Fibroblast of gingiva (primary cell): ENCODE measurements around the gene ONECUT3.
"Not testable (repeated sequence)": the region's sequence is repeated elsewhere in the genome, so short reads cannot be mapped to it uniquely, and the experiment has no call there.

Source experiments
- DNase-seq: peaks from one replicate; pipeline ENCODE4 v3.0.0-alpha.2; 2011; ENCODE audit warnings: low read depth

The ONECUT3 gene

DNA sequence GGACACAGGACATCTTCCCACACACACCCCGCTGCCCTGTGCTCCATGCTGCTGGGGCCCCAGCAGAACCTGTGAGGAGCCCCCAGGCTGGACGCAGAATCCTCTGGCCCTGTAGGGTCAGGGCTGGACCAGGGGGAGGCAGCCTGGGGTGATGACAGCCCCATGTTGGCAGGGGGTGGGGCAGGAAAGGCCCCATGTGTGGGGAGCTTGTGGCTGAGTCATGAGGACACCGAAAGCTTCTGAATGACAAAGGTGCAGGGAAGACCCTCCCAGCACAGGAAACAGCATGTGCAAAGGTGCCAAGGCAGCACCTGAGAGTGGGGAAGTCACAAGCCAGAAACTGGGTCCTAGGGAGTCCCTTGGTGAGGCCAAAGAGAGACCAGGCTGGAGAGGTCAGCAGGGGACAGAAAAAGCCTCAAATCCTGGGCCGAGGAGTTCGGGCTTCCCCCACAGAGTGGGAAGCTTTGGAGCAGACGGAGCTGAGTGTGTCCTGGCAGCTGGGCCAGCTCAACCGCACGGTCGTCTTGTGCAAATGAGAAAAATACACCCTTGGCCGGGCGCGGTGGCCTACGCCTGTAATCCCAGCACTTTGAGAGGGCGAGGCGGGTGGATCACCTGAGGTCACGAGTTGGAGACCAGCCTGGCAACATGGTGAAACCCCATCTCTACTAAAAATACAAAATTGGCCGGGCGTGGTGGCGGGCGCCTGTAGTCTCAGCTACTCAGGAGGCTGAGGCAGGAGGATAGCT, 41.3 kb downstream of the ONECUT3 start:
- no peak for DNase-seq

DNA sequence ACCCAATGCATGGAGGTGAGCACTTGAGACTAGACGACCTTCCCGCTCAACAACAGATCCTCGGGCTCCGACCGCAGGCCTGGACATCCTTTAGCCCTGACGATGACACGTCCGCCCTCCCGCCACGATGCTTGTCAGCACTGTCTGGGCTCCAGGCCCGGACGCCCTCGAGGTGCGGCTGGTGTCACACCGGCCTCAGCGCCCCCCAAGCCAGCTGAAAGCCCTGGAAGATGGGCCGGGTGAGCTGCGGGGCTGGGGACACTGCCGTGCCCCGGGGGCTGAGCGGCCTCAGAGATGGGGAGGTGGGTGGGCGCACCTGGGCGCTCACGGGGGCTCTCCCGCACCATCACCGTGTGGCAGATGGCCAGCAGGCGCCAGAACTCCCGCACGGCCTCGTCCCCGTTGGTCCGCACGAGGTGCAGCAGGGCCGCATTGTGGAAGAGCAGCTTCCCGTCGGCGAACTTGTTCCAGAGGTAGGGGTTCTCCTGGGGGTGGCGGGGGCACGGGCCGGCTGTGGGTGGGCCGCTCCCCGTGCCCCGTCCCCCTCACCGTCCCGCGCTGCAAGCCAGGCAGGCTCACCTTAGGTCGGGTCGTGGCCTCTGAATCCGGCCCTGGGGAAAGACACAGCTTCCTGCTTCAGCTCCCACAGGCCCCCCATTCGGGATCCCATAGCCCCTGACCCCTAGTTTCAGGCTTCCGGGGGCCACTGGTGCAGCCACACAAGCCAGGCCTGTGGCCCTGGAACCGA, 43.3 kb downstream of the ONECUT3 start:
- DNase-seq = no peak

DNA sequence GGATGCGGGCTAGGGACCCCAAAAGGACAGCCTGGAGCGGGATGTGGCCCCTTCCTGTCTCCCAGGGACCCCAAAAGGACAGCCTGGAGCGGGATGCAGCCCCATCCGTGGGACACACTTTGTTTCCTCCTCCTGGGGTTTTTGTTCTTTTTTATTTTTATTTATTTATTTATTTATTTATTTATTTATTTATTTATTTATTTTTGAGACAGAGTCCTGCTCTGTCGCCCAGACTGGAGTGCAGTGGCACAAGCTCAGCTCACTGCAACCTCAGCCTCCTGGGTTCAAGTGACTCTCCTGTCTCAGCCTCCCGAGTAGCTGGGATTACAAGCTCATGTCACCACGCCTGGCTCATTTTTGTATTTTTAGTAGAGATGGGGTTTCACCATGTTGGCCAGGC, 44.0 kb downstream of the ONECUT3 start:
- not testable (repeated sequence) for DNase-seq

DNA sequence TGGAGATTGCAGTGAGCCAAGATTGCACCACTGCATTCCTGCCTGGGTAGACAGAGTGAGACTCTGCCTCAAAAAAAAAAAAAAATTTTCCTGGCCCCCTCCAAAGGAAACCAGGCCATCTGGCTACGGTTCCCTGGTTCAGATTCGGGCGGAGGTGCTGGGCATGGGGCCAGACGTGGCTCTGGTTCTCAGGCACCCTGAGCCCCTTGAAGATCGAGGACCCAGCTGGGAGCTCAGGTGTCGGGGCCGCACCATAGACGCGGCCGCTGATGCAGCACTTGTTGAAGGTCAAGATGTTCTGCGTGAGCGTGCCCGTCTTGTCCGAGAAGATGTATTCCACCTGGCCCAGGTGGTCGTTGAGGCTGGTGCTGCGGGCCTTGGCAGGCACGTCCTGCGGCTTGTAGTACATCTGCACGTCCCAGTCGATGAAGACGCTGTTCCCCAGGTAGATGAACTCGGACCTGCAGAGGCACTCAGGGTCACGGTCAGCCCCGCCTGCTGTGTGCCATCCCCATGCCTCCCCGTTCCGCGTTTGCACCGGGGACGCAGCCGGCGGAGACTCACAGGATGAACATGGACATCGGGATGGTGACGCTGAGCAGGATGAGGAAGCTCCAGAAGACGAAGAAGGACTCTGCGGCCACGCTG, 46.5 kb downstream of the ONECUT3 start:
- DNase-seq = no peak

DNA sequence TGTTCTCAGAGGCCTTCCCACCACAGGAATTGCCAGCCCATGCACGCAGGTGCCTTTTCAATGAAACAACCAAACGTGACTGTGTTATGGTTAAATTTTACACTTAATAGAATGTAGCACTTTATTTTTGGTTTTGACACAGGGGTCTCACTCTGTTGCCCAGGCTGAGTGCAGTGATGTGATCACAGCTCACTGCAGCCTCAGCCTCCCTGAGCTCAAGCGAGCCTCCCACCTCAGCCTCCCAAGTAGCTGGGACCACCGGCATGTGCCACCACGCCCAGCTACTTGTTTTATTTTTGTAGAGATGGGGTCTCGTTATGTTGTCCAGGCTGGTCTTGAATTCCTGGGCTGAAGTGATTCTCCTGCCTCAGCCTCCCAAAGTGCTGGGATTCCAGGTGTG, 51.6 kb downstream of the ONECUT3 start:
- DNase-seq = no peak

DNA sequence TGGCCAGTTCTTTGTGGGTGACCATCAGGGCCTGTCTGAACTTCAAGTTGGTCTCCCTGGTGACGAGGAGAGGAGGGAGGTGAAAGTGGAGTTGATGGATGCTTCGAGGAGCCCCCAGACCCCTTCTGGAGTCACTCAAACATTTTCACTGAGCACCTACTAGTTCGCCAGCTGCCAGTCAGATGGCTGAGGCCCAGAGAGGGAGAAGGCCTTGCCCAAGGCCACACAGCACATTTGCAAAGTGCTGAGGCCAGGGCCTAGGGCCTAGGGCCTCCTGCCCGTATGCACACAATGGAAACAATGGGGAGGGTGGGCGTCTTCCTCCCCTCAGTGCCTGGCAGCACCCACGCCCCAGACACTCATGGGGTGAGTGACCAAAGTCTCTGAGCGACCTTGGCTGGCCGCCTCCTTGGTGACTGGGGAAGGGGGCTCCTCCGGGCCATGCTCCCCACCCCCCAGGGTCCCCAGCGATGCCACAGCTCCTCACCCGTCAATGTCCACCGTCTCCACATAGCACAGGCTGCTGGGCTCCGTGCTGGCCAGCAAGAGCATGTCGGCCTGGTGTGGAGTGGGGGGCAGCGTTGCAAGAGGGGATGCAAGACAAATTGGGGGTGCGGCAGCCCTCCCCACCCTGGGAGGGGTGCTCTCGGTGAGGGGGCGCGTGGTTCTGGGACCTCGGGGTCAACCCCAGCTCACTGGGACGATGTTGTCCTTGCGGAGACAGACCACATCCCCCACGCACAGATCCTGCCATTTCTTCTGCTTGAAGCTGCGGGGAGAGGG, 52.3 kb downstream of the ONECUT3 start:
- no peak for DNase-seq

DNA sequence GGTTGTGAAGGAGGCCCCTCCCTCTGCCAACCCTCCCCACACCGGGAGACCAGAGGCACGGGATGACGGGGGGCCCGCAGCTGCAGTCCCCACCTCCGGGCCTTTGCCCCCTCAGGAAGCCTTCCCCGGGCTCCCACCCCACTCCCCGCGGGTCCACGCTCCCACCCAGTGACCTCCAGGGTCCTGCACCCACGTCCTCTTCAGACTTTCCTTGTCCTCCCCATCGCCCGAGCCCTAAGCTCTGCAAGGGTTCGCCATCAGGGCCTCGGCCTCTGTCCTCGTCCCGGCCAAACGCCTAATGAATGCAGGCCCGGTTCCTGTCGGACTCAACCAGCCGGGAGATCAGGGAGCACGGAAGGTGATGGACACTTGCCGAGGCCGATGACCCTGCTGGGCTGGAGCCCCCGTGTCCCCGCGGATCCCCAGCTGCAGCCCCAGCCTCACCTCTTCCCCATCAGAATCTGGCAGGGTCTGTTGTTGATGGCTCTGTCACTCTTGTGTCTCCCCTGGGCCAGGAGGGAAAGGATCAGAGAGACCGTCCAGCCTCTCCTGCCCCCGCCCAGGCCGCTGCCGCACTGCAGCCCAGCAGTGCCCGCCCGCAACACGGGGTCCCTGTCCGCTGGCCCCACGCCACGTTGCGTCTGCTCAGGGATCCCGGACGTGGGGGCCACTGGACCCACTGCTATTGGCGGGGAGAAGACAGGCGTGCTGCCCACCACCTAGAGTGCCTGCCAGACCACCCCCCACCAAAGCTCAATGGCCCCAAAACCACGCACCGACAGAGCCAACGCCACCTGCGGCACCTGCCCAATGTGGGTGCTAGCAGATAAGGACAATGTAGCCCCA, 53.1 kb downstream of the ONECUT3 start:
- no peak for DNase-seq

DNA sequence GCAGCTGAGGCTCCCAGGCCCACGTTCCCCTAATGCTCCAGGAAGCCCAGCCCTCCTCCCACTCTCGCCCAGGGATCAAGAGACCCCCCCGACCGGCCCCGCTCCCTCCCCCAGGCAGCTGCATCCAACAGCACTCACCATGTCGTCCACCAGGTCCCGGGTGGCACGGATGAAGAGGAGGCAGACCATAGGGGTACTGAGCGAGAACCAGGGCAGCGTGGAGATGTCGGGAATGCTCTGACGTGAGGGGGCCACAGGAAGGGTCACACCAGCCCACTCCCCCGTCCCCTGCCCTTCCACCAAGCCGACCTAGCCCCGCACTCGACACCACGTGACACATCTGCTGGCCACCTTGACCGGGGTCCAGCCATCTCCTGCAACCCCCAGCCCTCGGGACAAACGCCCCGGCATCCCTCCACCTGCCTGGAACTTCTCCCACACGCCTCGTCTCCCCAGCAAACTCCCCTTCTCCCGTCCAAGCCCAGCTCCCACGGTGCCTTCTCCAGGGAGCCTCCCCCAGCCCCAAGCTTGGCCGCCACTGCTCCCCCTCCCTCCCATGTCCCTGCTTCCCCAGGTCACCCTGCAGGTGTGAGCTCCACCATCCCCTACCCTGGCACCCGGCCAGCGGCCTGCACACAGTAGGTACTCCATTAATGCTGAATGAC, 53.9 kb downstream of the ONECUT3 start:
- DNase-seq = no peak

DNA sequence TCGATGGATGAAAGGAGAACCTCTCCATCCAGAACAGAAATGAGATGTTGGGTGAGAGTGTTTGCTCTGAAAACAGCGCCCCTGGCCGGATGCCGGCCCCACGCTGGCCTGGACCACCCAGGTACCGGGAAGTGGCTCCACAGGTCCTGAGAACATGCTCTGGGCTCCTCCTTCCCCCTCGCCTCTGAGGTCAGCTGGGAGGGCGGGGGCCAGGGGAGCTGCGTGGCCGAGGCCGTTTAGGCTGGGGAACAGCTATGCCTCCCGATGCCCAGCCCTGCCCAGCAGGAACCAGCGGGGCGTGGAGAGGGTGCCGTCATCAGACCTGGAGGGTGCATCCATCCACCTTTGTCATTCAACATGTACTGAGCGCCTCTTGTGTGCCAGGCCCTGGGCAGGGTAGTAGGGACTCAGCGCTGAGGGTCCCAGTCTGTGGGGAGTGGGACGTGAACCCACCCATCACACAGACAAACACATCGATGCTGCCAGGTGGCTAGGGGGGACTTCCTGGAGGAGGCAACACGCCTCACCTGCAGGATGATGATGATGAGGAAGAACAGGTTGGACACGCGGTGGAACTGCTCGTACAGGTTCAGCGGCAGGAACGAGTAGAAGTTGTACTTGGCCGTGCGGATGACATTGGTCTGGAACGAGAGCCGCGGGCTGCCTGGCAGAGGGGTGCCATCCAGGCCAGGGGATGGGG, 54.5 kb downstream of the ONECUT3 start:
- DNase-seq = no peak

DNA sequence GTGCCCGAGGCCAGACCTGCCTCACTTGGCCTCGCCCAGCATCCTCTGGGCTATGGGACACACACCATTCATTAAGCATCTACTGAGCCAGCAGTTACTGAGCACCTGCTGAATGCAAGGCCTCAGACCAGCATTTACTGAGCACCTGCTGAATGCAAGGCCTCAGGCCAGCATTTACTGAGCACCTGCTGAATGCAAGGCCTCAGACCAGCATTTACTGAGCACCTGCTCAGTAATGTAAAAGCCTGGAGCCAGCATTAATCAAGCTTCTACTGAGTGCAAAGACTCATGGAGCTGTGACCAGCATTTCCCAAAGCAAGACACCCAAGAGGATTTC, 55.1 kb downstream of the ONECUT3 start:
- DNase-seq = no peak

DNA sequence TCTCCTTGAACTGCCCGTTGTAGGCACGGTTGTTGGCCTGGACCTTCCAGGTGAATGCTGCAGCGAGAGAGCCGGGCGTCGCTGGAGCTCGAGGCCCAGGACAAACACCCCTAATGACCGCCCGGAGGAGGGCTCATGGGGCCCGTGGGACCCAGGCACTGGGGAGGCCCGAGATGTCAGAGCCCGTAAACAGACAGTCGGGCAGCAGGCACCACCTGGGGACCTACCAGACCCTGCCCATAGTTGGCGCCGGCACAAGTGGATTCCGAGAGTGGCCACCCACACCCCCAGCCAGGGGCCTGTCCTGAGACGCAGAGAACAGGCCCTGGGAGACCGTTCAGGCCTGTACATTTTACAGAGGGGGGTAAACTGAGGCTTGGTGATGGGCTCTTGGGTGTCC, 56.4 kb downstream of the ONECUT3 start:
- no peak for DNase-seq

DNA sequence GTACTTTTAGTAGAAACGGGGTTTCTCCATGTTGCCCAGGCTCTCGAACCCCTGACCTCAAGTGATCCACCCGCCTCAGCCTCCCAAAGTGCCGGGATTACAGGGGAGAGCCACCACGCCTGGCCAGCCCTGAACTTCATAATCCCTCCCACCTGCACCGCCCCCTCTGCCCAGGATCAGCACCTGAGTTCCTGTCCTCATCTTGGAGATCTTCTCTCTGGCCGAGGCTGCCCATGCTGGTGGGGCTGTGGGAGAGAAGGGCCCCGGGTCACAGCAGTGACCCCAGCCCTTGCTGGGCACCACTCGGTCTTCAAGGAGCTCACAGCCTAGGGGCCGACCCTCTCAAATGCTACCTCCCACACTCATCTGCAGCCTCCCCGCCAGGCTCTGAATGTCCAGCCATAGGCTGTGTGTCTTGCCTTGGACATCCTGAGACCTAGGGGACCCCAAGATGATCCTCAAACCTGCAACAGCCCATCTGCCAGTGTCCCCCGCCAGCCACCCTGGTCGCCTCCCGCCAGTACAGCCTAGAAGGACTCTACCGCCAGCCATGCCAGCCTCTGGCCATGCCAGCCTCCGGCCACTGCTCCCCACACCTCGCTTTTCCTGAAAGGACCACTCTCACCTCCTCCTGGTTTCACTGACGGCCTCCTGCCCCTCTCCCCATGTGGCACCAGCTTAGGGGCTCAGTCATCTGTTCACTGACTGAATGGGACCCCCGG, 57.3 kb downstream of the ONECUT3 start:
- no peak for DNase-seq

DNA sequence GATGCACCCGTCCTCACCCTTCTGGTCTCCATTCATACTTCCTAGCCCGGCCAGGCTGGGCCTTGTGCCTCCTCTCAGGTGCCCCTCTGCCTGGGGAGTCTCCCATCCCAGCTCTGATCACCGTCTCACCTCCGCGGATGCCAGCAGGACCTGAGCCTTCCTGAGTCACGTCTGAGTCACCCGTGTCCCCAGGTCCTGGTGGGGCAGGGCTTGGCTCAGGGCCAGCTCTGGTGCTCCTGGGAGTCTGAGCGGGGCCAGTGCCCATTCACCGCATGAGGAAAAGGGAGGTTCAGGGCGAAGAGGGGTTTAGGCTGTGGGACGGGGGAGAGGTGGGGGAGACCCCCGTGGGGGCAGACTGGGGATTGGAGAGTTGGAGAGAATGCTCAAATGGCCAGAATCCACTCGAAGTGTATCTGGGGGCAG, 58.2 kb downstream of the ONECUT3 start:
- DNase-seq = peak; percentile 26

DNA sequence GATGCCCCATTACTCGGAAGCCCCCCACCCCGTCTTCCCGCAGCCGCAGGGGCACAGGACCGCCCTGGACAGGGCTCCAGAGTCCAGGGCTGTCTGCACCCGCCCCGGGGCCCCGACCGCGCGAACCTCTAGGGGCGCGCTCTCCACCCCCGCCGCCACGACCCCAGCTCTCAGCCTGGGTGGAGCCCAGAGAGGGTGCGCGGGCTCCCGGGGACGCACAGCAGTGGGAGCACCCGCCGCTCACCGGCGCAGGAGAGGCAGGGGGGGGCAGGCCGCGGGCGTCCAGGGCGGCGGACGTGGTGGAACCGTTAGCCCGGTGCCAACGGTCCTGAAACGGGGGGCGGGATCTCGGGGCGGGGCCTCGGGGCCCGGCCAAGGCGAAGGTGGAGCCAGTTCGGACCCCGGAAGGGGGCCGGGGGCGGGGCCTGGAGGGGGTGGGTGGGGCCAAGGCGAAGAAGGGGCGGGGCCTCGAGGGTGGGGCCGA, 58.7 kb downstream of the ONECUT3 start, which contains the start of gene ATP8B3:
ATP8B3 (minus strand) TSS at position 335 of the 484 bp plus-strand sequence. CDS start 540 bp downstream, outside the sequence.
- no peak for DNase-seq

DNA sequence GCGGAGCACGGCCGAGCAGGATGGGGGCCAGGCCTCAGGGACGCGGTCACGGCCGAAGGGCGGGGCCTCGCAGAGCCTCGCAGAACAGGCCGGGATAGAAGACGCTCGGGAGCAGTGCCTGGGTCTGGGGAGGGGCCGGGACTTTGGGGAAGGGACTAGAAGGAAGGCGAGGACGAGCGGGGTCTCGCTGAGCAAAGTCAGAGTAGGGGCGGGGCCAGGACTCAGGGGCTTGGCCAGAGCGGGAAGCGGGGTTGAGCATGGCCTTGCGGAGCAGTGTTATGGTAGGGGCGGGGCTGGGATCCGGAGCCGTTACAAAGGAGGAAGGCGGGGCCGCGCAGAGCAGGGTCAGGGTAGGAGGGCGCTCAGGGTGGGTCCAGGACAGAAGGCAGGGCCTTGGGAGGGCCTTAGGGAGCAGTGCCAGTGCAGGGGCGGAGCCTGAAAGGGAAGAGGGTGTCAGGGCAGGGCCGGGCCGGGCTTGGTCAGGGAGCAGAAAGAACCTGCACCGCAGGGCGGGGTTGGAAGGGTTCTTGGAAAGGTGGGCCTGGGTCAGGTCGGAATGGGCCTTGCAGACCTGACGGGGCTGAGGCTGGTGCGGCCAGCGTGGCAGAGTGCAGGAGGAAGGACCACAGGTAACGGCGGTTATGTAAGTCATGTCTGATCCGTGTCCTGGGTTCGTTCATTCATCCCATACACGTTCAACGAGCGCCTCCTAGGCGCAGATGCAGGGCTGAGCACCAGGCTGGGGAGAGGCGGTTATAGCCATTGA, 59.3 kb downstream of the ONECUT3 start:
- peak; percentile 96 for DNase-seq

DNA sequence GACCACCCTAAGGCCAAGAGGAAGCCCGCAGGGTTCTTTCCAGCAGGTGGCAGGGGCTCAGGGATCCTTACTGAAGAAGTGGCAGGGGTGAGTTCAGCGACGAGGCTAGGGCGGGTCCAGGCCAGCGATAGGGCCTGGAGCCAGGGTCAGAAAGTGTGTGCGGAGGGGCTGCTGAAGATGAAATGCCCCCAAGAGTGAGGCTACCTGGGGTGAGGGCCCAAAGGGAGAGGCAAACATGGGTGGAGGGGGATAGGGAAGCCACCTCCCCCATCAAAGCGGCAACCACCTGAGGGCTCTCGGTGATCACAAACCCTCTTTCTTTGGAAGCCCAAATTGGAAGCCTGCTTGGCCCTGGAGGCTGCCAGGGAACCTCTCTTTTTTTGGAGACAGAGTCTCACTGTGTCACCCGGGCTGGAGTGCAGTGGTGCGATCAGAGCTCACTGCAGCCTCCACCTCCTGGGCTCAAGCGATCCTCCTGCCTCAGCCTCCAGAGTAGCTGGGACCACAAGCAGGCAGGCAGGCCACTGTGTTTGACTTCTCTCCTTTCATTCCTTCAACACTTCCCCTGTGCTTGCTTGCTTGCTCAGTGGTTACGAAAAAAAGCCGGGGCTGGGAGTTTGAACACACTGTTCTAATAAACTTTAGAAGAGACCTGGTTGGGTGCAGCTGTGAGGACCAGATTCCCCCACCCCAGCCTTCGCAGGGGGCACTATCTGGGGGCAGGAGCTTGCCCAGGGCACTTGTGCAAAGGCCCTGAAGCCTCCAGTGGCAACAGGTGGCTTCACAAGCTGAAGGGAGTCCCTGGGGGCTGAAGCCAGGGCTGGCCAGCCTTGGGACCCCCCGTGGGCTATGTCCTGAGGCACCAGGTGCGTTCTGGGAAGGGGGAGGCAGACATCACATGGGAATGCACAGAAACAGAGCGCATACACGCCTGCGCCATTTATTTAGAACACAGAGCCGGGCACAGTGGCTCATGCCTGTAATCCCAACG, 60.2 kb downstream of the ONECUT3 start:
- DNase-seq = no peak

DNA sequence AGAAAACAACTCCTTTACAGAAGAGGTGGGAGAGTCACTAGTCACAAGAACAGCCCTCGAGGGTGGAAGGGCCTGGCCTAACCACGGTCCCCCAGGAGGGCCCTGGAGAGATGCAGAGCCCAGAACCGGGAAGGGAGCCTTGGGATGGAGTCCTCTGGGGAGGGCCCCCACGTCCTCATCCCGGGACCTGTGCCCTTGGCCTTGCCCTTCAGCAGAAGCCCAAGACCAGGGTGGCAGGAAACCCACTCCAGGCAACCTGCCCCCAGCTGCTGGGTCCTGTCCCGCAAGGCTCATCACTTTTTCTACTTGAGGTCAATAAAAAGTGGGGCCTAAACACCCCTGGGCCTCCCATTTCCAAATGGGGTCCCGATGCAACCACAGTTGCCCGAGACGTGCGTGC, 61.1 kb downstream of the ONECUT3 start:
- no peak for DNase-seq
